KBM-7 (cell line): ENCODE data around the gene CEACAM19.
"Not testable (repeated sequence)": the region's sequence is repeated elsewhere in the genome, so short reads cannot be mapped to it uniquely, and the experiment has no call there.

Experiments used
- DNase-seq: peaks from one replicate; pipeline ENCODE4 v3.0.0-alpha.2; 2015
- in situ Hi-C: fragments of 300-500 bp; cut with MboI; formaldehyde crosslinking; loops from 2 replicates; pipeline ENCODE4 v1.14.3; 2020; ENCODE audit warnings: low sequenced_read_pairs, low pct_unique_long_range_greater_than_20kb, mixed read lengths

The CEACAM19 gene

DNA sequence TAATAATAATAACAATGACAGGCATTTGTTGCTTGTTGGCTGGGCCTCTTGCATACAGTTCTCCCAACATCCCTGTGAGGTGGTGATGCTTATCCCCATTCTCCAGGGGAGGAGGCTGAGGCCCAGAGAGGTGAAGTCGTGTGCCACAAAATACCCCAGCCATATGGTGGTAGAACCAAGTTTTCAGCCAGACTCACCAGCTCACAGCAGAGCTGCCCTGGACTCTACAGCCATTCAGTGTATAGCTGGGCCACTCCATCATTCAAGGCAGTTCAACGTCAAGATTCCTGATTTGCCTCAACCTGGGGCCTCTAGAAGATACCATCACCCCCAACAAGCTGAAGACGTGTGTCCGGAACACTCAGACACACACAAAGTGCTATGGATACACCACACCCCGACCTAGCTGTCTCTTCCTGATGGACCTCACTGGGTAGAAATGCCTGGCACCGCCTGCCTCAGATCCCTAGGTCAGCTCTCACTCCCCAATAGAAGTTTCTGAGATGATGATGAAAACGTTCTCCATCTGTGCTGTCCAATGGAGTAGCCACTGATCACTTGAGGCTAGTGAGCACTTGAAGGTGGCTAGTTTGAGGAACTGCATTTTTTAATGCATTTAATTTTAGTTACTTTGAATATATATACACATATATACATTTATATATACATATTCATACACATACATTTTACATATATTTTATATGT lies 4.3 kb upstream of the CEACAM19 start:
- peak; percentile 41 for DNase-seq
- in situ Hi-C loops, result no loop called here

DNA sequence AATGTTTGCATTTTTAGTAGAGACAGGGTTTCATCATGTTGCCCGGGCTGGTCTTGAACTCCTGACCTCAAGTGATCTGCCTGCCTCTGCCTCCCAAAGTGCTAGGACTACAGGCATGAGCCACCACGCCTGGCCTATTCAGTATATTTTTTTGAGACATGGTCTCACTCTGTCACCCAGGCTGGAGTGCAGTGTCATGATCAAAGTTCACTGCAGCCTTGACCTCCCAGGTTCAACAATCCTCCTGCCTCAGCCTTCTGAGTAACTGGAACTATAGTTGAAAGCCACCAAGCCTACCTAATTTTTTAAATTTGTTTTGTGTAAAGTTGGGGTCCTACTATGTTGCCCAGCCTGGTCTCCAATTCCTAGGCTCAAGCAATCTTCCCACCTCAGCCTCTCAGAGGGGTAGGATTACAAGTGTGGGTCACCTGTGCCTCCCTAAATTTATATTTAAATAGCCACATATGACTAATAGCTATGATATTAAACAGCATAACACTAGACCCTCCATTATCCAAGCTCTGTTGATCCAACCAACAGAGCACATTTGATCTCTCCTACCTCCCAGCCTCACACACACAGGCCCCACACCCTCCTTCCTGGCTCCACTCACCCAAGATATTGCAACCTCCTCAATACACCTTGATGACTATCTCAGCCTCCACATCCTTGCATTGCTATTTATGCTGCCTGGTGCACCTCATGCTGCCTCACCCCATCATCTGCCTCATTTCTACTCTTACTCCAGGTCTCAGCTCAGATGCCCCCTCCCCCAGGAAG lies 2.1 kb upstream of the CEACAM19 start:
- peak; percentile 20 for DNase-seq
- in situ Hi-C loops, result no loop called here

DNA sequence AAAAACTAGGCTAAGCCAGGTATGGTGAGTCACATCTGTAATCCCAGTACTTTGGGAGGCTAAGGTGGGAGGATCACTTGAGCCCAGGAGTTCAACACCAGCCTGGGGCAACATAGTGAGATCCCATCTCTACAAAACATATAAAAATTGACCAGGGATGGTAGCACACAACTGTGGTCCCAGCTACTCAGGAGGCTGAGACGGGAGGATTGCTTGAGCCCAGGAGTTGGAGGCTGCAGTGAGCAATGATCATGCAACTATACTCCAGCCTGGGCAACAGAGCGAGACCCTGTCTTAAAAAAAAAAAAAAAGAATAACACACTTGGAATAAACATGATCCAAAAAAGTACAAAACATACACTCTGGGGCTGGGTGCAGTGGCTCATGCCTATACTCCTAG lies 1.3 kb upstream of the CEACAM19 start:
- DNase-seq, in situ Hi-C loops: not testable (repeated sequence)

DNA sequence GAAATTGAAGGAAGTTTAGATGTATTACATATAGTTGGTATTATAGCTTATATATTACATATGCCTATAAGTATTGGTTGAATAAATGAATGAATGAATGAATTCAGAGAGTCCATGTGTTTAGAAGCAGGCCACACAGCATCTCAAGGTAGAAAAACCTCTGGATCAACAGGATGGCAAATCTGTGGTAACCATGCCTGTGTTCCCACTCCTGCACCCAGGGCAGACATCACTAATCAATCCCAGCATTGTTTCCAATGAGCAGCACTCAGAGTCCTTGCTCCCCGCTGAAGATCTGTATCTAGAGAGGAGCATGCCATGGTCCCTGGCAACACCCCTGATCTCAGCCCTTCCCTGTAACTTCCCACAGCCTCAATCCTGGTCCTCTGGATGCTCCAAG lies 944 bp downstream of the CEACAM19 start:
- in situ Hi-C loops, result no loop called here

DNA sequence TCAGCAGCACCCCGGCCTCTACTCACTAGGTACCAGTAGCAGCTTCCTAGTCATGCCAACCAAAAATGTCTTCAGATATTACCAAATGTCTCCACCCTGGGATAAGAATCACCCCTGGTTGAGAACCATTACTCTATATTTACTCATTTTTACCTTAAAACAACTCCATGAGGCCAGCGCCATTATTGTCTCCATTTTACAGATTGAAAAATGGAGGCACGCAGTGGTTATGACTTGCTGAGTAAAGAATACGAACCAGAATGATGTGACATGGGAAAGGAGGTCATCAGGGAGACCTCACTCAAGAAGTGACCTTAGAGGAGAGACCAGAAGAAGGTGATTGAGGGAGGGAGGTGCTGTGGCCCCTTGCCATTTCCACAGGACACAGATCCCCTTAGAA lies 2.2 kb downstream of the CEACAM19 start:
- in situ Hi-C loops, result no loop called here

More for the DNA sequence above, 944 bp downstream of the CEACAM19 start:
- DNase-seq, result no peak

DNA sequence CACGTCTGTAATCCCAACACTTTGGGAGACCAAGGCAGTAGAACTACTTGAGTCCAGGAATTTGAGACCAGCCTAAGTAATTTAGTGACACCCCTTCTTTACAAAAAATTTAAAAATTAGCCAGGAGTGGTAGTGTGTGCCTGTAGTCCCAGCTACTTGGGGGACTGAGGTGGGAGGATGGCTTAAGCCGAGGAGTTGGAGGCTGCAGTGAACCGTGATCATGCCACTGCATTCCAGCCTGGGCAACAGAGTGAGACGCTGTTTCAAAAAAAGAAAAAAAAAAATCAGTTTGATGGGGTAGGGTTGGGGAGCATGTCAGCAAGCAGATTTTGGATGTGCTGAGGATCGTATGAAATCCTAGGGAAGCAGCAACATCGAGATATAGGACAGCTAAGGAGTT lies 4.2 kb downstream of the CEACAM19 start:
- in situ Hi-C loops, result no loop called here

More for the DNA sequence above, 2.2 kb downstream of the CEACAM19 start:
- no peak for DNase-seq

DNA sequence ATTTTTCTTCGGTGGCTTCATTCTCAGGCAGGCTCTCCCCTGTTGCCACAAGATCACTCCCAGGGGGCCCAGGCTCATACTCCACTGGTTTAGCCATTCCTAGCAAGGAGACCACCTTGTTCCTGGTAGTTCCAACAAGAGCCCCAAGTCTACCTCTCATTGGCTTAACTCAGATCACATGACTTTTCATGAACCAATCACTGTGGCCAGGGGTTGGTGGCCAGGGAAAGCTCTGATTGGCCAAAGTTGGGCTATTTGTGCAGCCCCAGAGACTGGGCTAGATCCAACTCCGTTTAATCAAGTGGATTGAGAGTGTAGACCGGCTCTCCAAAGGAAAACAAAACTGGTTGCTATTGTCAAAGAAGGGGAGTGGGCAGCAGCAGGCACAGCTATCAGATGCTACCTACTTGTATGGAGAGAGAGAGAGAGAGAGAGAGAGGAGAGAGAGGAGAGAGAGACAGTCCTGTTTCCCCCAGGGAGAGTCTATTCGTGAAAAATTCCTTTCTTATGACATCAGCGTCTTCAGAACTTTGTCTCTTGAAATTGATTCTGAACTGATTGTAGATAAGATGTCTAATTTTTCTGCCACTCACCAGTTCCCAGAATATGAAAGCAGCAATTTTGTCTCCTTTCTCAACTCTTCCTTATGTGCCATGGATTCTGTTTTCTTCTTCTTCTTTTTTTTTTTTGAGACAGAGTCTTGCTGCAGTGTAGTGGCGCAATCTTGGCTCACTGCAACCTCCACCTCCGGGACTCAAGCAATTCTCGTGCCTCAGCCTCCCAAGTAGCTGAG lies 5.9 kb downstream of the CEACAM19 start:
- DNase-seq, result peak; percentile 33
- in situ Hi-C loops, result no loop called here

More for the DNA sequence above, 4.2 kb downstream of the CEACAM19 start:
- DNase-seq, result no peak

DNA sequence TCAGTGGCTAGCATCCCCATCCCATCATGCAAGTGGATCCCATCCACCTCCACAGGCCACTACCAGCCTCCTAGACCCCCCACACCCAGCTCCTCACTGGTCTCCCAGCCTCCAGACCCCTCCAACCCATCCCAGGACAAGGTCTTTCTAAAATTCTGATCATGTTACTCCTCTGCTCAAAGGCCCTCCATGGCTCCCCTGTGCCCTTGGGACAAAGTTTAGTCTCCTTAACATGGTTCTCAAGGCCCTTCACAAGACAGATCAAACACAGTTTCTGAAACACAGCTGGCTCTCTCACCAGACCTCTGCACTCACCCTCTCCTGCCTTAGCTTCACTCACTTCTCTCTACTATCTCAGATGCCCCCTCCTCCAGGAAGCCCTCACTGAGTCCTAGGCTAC lies 9.3 kb downstream of the CEACAM19 start:
- in situ Hi-C loops, result no loop called here
- DNase-seq, result no peak

DNA sequence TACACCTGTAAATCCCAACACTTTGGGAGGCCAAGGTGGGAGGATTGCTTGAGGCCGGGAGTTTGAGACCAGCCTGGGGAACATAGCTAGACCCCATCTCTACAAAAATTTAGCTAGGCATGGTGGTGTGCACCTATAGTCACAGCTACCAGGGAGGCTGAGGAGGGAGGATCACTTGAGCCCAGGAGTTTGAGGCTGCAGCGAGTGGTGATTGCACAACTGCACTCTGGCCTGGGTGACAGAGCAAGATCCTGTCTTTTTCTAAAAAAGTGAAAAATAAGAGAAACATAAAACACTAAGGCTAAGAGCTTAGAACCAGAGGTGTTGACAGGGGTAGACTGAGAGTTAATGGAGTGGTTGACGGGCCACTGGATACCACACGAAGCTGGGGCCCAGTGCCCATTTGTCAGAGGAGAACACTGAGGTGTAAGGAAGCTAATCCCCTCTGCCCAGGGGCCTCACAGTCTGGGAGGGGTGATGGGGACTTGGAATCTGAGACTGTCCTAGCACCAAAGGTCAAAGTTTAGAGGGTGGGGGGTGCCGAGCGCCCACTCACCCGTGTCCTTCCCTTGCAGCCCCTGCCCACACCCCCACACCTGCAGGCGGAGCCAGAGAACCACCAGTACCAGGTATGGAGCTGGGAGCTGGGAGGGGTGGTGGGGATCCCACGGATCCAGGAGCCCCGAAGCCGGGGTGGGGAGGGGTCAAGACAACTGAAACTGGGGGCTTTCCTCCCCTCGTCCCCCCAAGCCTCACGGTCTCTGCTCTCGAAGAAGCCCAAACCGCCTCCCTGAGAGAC lies 10.9 kb downstream of the CEACAM19 start:
- no peak for DNase-seq
- in situ Hi-C loops, result no loop called here

DNA sequence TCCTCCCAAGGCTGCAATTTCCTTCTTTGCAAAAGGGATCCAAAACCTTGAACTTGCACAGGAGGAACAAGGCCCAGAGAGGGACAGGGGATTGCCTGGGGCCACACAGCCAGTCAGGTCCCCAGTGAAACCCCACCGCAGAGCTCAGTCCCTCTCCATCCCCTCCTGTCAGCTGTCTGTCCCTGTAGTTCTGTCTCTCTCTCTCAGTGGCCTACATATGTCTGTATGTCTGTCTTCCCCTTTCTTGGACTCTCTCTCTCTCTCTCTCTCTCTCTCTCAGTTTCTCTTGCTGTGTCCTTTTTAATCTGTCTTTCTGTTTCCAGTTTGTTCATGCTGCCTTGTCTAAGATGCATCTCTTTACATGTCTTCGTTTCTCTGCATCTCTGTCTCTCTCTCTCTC lies 11.5 kb downstream of the CEACAM19 start:
- DNase-seq, result no peak
- in situ Hi-C loops, result no loop called here

DNA sequence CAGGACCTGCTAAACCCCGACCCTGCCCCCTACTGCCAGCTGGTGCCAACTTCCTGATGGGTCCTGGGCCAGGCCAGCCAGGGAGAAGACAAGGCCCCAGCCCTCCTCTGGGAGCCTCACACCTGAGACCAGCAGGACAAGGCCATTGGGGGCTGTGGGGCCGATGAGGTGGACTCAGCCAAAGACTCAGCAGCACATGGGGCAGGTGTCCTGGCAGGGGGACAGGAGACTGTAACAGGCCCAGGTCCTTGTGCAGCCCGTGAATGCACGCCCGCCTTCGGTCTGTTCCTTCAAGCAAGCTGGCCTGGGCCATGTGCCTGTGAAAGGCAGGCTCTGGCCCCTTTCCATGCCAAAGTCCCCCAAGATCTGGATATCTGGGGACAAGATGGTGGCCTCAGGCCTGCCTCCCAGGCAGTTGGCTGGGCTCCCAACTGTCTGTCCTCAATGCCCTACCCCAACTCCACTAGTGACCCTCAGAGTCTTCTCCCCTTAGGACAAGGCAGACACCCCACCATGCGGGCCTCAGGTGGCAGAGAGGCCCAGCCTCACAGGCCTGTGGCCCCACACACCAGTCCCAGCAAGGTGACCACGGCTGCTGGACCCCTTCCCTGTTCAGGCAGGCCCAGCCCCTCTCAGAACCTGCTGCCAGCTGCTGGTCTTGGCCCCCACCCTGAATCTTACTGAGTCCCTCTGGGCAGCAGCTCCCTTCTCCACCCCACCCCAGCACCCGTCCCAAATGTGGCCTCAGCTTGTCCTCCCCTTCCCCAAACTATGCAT lies 12.3 kb downstream of the CEACAM19 start:
- DNase-seq, result no peak
- in situ Hi-C loops, result no loop called here

DNA sequence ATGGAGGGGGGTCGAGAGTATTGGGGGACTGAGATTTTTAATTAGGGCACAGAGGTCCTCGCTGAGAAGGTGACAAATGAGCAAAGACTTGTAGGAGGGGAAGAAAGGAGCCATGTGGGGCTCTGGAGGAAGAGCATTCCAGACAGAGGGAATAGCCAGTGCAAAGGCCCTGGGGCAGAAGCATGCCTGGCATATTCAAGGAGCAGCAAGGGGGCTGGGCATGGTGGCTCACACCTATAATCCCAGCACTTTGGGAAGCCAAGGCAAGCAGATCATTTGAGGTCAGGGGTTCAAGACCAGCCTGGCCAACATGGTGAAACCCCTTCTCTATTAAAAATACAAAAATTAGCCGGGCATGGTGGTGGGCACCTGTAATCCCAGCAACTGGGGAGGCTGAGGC lies 13.1 kb downstream of the CEACAM19 start:
- DNase-seq, in situ Hi-C loops: not testable (repeated sequence)

DNA sequence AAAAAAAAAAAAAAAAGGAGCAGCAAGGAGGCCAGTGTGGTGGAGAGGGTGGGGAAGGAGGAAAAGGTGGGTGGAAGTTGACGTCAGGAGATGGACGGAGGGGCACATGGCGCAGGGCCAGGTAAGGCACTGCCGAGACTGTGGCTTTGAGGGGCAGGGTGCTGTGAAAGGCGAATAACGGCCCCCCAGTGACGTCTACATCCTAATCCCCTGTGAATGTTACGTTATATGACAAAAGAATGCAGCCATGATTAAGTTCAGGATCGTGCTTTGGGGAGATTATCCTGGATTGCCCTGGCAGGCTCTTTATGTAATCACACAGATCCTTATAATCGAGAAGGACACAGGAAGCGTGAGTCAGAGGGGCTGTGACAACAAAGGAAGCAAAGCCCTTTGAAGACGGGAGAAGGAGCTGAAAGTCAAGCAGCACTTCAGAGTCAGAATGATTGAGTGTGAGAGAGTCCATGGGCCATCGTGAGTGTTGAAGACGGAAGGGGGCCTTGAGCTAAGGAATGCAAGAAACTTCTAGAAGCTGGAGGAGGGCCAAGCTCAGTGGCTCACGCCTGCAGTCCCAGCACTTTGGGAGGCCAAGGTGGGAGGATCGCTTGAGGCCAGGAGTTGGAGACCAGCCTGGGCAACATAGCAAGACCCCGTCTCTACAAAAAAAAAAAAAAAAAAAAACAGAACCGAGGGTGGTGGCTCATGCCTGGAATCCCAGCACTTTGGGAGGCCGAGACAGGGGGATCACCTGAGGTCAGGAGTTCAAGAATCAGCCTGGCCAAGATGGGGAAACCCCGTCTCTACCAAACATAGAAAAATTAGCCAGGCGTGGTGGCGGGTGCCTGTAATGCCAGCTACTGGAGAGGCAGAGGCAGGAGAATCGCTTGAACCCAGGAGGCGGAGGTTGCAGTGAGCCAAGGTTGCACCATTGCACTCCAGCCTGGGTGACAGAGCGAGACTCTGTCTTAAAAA lies 13.9 kb downstream of the CEACAM19 start:
- in situ Hi-C loops, result no loop called here

DNA sequence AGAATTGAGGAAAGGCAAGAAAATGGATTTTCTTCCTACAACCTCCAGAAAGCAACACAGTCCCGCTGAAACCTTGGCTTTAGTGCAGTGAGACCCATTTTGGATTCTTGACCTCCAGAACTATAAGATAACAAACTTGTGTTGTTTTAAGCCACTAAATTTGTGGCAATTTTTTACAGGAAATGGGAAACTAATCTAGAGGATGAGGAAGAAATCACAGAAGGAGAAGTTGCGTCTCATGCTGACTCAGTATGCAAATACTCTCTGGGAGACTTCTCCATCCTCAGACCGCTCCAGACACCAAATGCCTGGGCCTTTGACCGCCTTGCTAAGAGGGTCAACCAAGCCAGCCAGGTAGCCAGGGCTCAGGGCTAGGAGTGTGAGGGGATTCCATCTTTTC lies 14.6 kb downstream of the CEACAM19 start:
- in situ Hi-C loops, result no loop called here
- DNase-seq, result peak; percentile 36

More for the DNA sequence above, 13.9 kb downstream of the CEACAM19 start:
- DNase-seq, result no peak

DNA sequence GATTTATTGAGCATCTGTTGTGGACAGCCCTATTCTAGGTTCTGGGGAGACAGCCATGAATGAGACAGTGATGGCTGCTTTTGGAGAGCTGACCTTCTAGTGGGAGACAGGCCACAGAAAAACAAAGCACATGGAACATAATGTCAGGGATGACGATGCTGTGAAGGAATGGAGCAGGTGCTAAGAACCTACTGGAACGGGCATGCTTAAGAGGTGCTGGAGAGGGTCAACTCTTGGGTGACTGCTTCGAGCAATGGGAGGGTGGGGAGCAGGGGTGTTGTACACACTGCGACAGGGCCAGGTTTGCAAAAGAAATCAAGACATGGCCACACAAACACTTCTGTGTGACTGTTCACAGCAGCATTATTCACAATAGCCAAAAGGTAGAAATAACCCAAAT lies 15.6 kb downstream of the CEACAM19 start:
- in situ Hi-C loops, result no loop called here
- DNase-seq, result no peak

DNA sequence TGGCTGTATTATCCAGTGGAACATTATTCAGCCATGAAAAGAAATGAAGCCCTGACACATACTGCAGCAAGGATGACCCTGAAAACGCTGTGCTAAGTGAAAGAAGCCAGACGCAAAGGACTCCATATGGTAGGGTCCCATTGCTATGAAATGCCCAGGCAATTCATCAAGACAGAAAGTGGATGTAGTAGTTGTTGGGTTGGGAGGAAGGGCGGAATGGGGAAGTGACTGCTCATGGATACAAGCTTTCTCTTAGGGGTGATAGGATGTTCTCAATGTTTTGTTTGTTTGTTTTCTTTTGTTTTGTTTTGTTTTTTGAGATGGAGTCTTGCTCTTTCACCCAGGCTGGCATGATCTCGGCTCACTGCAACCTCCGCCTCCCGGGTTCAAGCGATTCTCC lies 16.6 kb downstream of the CEACAM19 start:
- in situ Hi-C loops, result no loop called here
- DNase-seq, result no peak
